ENCODE measurements around the gene LYSMD4. TPM values are rescaled to one million over a fixed set of nuclear protein-coding genes. Genes with fewer than 3 reads are reported as not detected.

The LYSMD4 gene
- total and polyA plus RNA-seq, 2 of the 8 experiments (the other 6 are each of a cell fraction or from before 2014, with no cell fraction given), result 7.5 to 17.5 TPM

GRCh38 chr15:99716540-99717095, 16.6 kb downstream of the LYSMD4 start:
- H3K9me3 ChIP-seq (ENCODE audit: insufficient read depth in 2 of 2, low read depth in 1 of 2, low read length in 1 of 2), result no peaks in the 10 kb centered on the region
- no peak overlapping the region for H3K9ac ChIP-seq (replicated peaks in 1 of 4; ENCODE audit: extremely low read depth in 1 of 4, low read depth in 3 of 4, low read length in 3 of 4)
- H3K18ac ChIP-seq (ENCODE audit: extremely low read depth, low read length), result no peak overlapping the region
- H3K4ac ChIP-seq (replicated peaks; ENCODE audit: insufficient read length, low read depth, low read length), result no peak overlapping the region
- no peak overlapping the region for H3K27ac ChIP-seq (ENCODE audit: low read depth, low read length)
- no peak overlapping the region for H2BK20ac ChIP-seq (ENCODE audit: low read length)
- H3K56ac ChIP-seq (replicated peaks; ENCODE audit: insufficient read length, low read depth, low read length), result no peak overlapping the region
- TF ChIP-seq SRF (IDR thresholded peaks at IDR 0.05; ENCODE audit: low read depth, low read length) (no peak), TCF12 (IDR thresholded peaks at IDR 0.05; ENCODE audit: low read depth, low read length) (no peak), SP1 (IDR thresholded peaks at IDR 0.05; ENCODE audit: low read depth, low read length) (no peak), POLR2A (IDR thresholded peaks at IDR 0.05; ENCODE audit: control extremely low read depth in 1 of 2, low read depth in 2 of 2, low read length in 2 of 2) (no peak), NRF1 (IDR thresholded peaks at IDR 0.05; ENCODE audit: low read depth, low read length) (no peak), SIX5 (IDR thresholded peaks at IDR 0.05; ENCODE audit: low read depth, low read length) (no peak), TAF7 (optimal IDR thresholded peaks at IDR 0.05; ENCODE audit: borderline replicate concordance, low read depth, low read length) (no peak), SAP30 (IDR thresholded peaks at IDR 0.05; ENCODE audit: insufficient read depth, insufficient replicate concordance, low read length) (no peak), ZNF274 (IDR thresholded peaks at IDR 0.05; ENCODE audit: borderline replicate concordance, extremely low read depth, low read length) (no peak)
- peaks cover 0 to 2% (median under 1%) of the 10 kb centered on the region in 4 experiments; a peak in 4 of 7 replicates for H3K4me1 ChIP-seq (replicated peaks in 1 of 4; ENCODE audit: control insufficient read depth in 3 of 4, insufficient read depth in 4 of 4, low read length in 3 of 4)
- H4K8ac ChIP-seq (ENCODE audit: extremely low read depth, insufficient read depth, low read length), result no peak overlapping the region
- H3K4me2 ChIP-seq (ENCODE audit: insufficient read depth in 1 of 2, low read depth in 2 of 2, low read length in 2 of 2), result no peak overlapping the region
- 88% methylated on average over 9 of the region's 10 CpGs; no CpG with 5 or more reads in 1 of the 2 experiments for WGBS, 2 experiments (ENCODE audit: extremely low coverage in 1 of 2, insufficient coverage in 1 of 2, insufficient read length in 1 of 2, insufficient replicate concordance in 2 of 2, low coverage in 1 of 2, low lambda C conversion rate in 2 of 2, missing lambda C conversion rate in 1 of 2)
- no peaks in the 10 kb centered on the region for H3K79me2 ChIP-seq (ENCODE audit: control insufficient read depth in 1 of 2, insufficient read depth in 2 of 2, low read length in 2 of 2)
- no peak overlapping the region for H4K5ac ChIP-seq (ENCODE audit: insufficient read length, low read depth, low read length)
- H2AFZ ChIP-seq (ENCODE audit: low read length), result no peak overlapping the region
- no peak overlapping the region for H3K4me3 ChIP-seq (ENCODE audit: extremely low read depth in 1 of 4, insufficient read depth in 2 of 4, low read depth in 3 of 4, low read length in 4 of 4)
- no peaks in the 10 kb centered on the region; the same call in 1 of the 2 replicates for H3K23me2 ChIP-seq (ENCODE audit: low read depth, low read length)
- no peaks in the 10 kb centered on the region for H4K20me1 ChIP-seq (replicated peaks in 1 of 2; ENCODE audit: control insufficient read depth in 1 of 2, insufficient read depth in 2 of 2, low read length in 2 of 2)
- H2BK15ac ChIP-seq (ENCODE audit: low read length), result no peak overlapping the region
- H3K23ac ChIP-seq (ENCODE audit: insufficient read length), result no peak overlapping the region
- no peak overlapping the region for H2BK120ac ChIP-seq (replicated peaks; ENCODE audit: low read depth, low read length)
- H4K91ac ChIP-seq (replicated peaks; ENCODE audit: insufficient read length, low read length), result no peak overlapping the region
- ChIA-PET POLR2A (ENCODE audit: partially characterized antibody) (interaction anchor here (0.6 to 1.1 kb wide), 3 partner anchors 9 to 25 kb away, joined by 3 read pairs; no protein-coding TSS in a partner anchor), CTCF (ENCODE audit: partially characterized antibody) (interaction anchor here (0.9 to 8.4 kb wide), 6 partner anchors 9 to 444 kb away, joined by 3 to 51 read pairs (median 6); no protein-coding TSS in a partner anchor)
- H2AK5ac ChIP-seq (ENCODE audit: low read depth, low read length), result no peak overlapping the region
- H2BK12ac ChIP-seq (ENCODE audit: low read depth, low read length), result no peak overlapping the region
- DNase-seq (ENCODE audit: low read depth in 1 of 2, low spot score in 2 of 2), result no peak
- no peaks in the 10 kb centered on the region for H3K27me3 ChIP-seq (replicated peaks in 1 of 4; ENCODE audit: control insufficient read depth in 3 of 4, extremely low read depth in 1 of 4, insufficient read depth in 3 of 4, low read length in 3 of 4)
- no peak for FAIRE-seq
- H2BK5ac ChIP-seq (ENCODE audit: low read depth, low read length), result no peak overlapping the region
- peaks cover 0 to 10% (median 5%) of the 10 kb centered on the region in 4 experiments; a peak in 4 of 8 replicates for H3K36me3 ChIP-seq (ENCODE audit: control insufficient read depth in 2 of 4, insufficient read depth in 4 of 4, low read length in 3 of 4)
- no peaks in the 10 kb centered on the region for H3K79me1 ChIP-seq (ENCODE audit: low read depth, low read length)
- no peak overlapping the region for H3K14ac ChIP-seq (ENCODE audit: insufficient read length)

All from H1 (cell line).